Right kidney (tissue), 1 donor: ENCODE results near the gene GLUD1.

Experiments used
- DNase-seq: peaks from one replicate; pipeline ENCODE4 v3.0.0-alpha.2; 2016

GLUD1 gene

DNA sequence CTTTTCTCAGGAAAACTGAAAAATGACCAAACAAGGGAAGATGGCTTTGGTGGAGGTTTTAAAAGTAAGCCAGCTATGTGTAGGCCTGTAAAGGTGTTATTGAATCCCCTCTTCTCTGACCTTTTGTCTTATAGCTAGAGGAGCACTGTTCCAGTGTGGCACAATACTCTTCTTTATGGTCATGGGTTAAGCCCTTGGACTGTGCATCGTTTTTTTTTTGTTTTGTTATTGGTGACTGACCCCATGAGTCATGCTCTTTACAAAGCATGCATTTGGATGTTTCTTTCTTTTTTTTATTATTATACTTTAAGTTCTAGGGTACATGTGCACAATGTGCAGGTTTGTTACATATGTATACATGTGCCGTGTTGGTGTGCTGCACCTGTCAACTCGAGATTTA lies 94.2 kb downstream of the GLUD1 start:
- DNase-seq, result no peak
